Measurements from ENCODE around the gene ACAA1. TPM values are rescaled to one million over a fixed set of nuclear protein-coding genes. Genes with fewer than 3 reads are reported as not detected.
"Not testable (repeated sequence)": the region's sequence is repeated elsewhere in the genome, so short reads cannot be mapped to it uniquely, and the experiment has no call there.

Gene ACAA1
- total RNA-seq, 1 experiment from 2014 or later, result 76.4 TPM

DNA sequence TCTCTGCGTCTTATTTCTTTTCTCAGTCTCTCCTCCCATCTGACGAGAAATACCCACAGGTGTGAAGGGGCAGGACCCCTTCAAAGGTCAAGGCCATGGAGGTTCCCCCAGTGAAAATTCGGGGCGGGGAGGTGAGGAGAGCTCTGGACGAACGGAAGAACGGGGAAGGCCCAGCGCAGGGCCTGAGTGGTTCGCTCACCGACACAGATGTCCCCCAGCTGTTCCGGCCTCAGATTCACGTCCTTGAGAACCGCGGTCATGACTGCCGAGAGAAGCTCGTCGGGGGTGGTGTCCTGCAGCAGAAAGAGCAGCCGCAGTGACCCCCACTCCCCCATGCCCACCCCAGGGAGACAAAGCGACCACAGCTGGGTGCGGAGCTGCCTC, 542 bp downstream of the ACAA1 start:
- H2AFZ ChIP-seq (ENCODE audit: low read length), result peak overlapping the region; percentile 52
- H3K9ac ChIP-seq (ENCODE audit: low read length), result peak overlapping the region; percentile 86
- peak overlapping the region; percentile 95 for H3K27ac ChIP-seq (ENCODE audit: low read length)
- no peaks in the 10 kb centered on the region for H3K9me2 ChIP-seq (replicated peaks; ENCODE audit: low read length)
- intact Hi-C loops (cut with micrococcal nuclease), result loop anchor here (10.0 kb wide), 2 partner anchors 318 to 1248 kb away; partner anchors contain the start of genes ACVR2B and SLC25A38
- ChIA-PET POLR2A (ENCODE audit: unreplicated experiment) (interaction anchor here (0.9 to 1.4 kb wide), 2 partner anchors 11 to 29 kb away, joined by 4 to 17 read pairs; partner anchors contain the start of gene OXSR1), CTCF (interaction anchor here (1.1 kb wide), 1 partner anchor 210 kb away, joined by 7 read pairs; the partner anchor contains the start of gene XYLB)
- H3K4me3 ChIP-seq (ENCODE audit: low read length), result peak overlapping the region; percentile 93
- H3K79me2 ChIP-seq (ENCODE audit: low read length), result peaks cover 79% of the 10 kb centered on the region
- peaks cover 4% of the 10 kb centered on the region for H3F3A ChIP-seq (ENCODE audit: low read length, unreplicated experiment)
- DNase-seq, result no peak
- peaks cover 73% of the 10 kb centered on the region for H3K4me1 ChIP-seq (ENCODE audit: insufficient read depth, low read length)
- H3K9me3 ChIP-seq (ENCODE audit: low read length), result no peaks in the 10 kb centered on the region
- H3K36me3 ChIP-seq (ENCODE audit: low read depth, low read length), result peaks cover 26% of the 10 kb centered on the region
- H3K27me3 ChIP-seq (ENCODE audit: low read length), result no peaks in the 10 kb centered on the region
- ATAC-seq, result no peak
- no TSS peak for BruUV-seq (replicated peaks)
- no peaks in the 10 kb centered on the region for H4K20me1 ChIP-seq (ENCODE audit: low read length)
- H3K4me2 ChIP-seq (ENCODE audit: low read length), result peak overlapping the region; percentile 81
- TF ChIP-seq, protein P1, sequence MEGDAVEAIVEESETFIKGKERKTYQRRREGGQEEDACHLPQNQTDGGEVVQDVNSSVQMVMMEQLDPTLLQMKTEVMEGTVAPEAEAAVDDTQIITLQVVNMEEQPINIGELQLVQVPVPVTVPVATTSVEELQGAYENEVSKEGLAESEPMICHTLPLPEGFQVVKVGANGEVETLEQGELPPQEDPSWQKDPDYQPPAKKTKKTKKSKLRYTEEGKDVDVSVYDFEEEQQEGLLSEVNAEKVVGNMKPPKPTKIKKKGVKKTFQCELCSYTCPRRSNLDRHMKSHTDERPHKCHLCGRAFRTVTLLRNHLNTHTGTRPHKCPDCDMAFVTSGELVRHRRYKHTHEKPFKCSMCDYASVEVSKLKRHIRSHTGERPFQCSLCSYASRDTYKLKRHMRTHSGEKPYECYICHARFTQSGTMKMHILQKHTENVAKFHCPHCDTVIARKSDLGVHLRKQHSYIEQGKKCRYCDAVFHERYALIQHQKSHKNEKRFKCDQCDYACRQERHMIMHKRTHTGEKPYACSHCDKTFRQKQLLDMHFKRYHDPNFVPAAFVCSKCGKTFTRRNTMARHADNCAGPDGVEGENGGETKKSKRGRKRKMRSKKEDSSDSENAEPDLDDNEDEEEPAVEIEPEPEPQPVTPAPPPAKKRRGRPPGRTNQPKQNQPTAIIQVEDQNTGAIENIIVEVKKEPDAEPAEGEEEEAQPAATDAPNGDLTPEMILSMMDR (conservative IDR thresholded peaks at IDR 0.05; ENCODE audit: low read depth, low read length), result no peak
- no peak for TF ChIP-seq EZH2 (IDR thresholded peaks at IDR 0.05; ENCODE audit: low read length, unreplicated experiment)
- no peak for TF ChIP-seq EZH2phosphoT487 (IDR thresholded peaks at IDR 0.05; ENCODE audit: borderline replicate concordance, low read length)

DNA sequence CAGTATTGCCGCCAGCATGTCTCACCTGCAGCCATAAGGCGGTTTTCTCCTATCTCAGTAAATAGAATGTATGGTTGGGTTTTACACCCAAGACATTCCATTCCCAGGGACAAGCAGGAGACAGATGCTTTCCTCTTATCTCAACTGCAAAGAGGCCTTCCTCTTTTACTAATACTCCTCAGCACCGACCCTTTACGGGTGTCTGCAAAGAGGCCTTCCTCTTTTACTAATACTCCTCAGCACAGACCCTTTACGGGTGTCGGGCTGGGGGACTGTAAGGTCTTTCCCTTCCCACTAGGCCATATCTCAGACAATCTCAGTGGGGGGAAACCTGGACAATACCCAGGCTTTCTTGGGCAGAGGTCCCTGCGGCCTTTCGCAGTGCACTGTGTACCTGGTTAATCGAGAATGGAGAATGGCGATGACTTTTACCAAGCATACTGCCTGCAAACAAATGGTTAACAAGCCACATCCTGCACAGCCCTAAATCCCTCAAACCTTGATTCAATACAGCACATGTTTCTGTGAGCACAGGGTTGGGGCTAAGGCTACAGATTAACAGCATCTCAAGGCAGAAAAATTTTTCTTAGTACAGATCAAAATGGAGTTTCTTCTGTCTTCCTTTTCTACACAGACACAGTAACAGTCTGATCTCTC, 1.2 kb downstream of the ACAA1 start:
- H3K9me3 ChIP-seq (ENCODE audit: low read length); H3F3A ChIP-seq (ENCODE audit: low read length, unreplicated experiment); H3K9me2 ChIP-seq (replicated peaks; ENCODE audit: low read length); DNase-seq; H4K20me1 ChIP-seq (ENCODE audit: low read length); CTCF ChIA-PET; H3K27me3 ChIP-seq (ENCODE audit: low read length); ATAC-seq; H2AFZ ChIP-seq (ENCODE audit: low read length); POLR2A ChIA-PET (ENCODE audit: unreplicated experiment): not testable (repeated sequence)
- peaks cover 67% of the 10 kb centered on the region for H3K4me1 ChIP-seq (ENCODE audit: insufficient read depth, low read length)
- peak overlapping the region; percentile 86 for H3K9ac ChIP-seq (ENCODE audit: low read length)
- intact Hi-C loops (cut with micrococcal nuclease), result loop anchor here (10.0 kb wide), 2 partner anchors 319 to 1249 kb away; partner anchors contain the start of genes ACVR2B and SLC25A38
- H3K36me3 ChIP-seq (ENCODE audit: low read depth, low read length), result peaks cover 27% of the 10 kb centered on the region
- H3K79me2 ChIP-seq (ENCODE audit: low read length), result peaks cover 80% of the 10 kb centered on the region
- peak overlapping the region; percentile 93 for H3K4me3 ChIP-seq (ENCODE audit: low read length)
- peak overlapping the region; percentile 95; the same call in 1 of the 2 replicates for H3K27ac ChIP-seq (ENCODE audit: low read length)
- TSS peak; percentile 45 for BruUV-seq (replicated peaks)
- H3K4me2 ChIP-seq (ENCODE audit: low read length), result peak overlapping the region; percentile 81

DNA sequence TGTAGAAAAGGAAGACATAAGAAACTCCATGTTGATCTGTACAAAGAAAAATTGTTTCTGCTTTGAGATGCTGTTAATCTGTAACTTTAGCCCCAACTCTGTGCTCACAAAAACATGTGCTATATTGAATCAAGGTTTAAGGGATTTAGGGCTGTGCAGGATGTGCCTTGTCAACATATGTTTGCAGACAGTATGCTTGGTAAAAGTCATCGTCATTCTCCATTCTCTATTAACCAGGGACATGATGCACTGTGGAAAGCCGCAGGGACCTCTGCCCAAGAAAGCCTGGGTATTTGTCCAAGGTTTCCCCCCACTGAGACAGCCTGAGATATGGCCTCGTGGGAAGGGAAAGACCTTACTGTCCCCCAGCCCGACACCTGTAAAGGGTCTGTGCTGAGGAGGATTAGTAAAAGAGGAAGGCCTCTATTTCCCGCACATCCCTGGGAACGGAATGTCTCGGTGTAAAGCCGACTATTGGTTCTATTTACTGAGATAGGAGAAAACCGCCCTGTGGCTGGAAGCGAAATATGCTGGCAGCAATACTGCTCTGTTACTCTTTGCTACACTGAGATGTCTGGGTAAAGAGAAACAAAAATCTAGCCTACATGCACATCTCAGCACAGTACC, 2.3 kb downstream of the ACAA1 start:
- H4K20me1 ChIP-seq (ENCODE audit: low read length); BruUV-seq (replicated peaks); H2AFZ ChIP-seq (ENCODE audit: low read length); POLR2A ChIA-PET (ENCODE audit: unreplicated experiment); H3K9me2 ChIP-seq (replicated peaks; ENCODE audit: low read length); ATAC-seq; H3K27me3 ChIP-seq (ENCODE audit: low read length); DNase-seq; H3K9me3 ChIP-seq (ENCODE audit: low read length); H3F3A ChIP-seq (ENCODE audit: low read length, unreplicated experiment): not testable (repeated sequence)
- Histone ChIP-seq H3K9ac (ENCODE audit: low read length) (peak overlapping the region; percentile 28), H3K36me3 (ENCODE audit: low read depth, low read length) (peaks cover 36% of the 10 kb centered on the region), H3K27ac (ENCODE audit: low read length) (peak overlapping the region; percentile 95), H3K4me3 (ENCODE audit: low read length) (peak overlapping the region; percentile 93), H3K4me2 (ENCODE audit: low read length) (peak overlapping the region; percentile 81), H3K79me2 (ENCODE audit: low read length) (peaks cover 77% of the 10 kb centered on the region), H3K4me1 (ENCODE audit: insufficient read depth, low read length) (peaks cover 56% of the 10 kb centered on the region)
- intact Hi-C loops (cut with micrococcal nuclease), result loop anchor here (10.0 kb wide), 2 partner anchors 320 to 1250 kb away; partner anchors contain the start of genes ACVR2B and SLC25A38
- CTCF ChIA-PET, result interaction anchor here (1.1 kb wide), 1 partner anchor 113 kb away, joined by 3 read pairs; no protein-coding TSS in a partner anchor

All from PC-3 (cell line).